HG03521 (cell line): ENCODE data around the gene HBEGF.

Experiments used
- ATAC-seq: cut with Tn5 transposase; IDR thresholded peaks from one replicate; pipeline ENCODE4 v1.9.1; 2021; ENCODE audit warnings: mild to moderate bottlenecking, moderate library complexity; ENCODE audit not compliant: unreplicated experiment

HBEGF gene

GRCh38 chr5:140338336-140338735, 8.1 kb downstream of the HBEGF start:
- ATAC-seq: no peak

GRCh38 chr5:140337880-140338279, 8.5 kb downstream of the HBEGF start:
- ATAC-seq: no peak

DNA sequence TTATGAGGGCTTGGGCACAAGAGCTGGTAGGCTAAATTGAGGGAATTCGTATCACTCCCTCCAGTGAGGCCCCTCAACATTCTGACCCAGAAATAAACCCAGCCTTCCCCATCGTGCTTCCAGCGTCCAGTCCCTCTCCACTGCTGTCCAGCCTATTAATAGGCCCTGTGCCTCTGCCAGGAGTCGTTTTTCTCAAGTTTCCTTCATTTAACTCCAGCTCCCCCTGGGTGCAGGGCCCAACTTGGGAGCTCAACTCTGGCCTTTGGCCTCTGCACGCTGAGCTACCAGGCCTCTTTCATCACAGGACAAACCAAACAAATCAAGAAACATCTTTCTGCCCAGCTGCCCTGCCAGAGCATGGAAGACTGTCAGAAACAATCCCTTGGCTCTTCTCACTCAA, 10.0 kb downstream of the HBEGF start:
- ATAC-seq: no peak

GRCh38 chr5:140331638-140332037, 14.8 kb downstream of the HBEGF start:
- ATAC-seq: no peak

DNA sequence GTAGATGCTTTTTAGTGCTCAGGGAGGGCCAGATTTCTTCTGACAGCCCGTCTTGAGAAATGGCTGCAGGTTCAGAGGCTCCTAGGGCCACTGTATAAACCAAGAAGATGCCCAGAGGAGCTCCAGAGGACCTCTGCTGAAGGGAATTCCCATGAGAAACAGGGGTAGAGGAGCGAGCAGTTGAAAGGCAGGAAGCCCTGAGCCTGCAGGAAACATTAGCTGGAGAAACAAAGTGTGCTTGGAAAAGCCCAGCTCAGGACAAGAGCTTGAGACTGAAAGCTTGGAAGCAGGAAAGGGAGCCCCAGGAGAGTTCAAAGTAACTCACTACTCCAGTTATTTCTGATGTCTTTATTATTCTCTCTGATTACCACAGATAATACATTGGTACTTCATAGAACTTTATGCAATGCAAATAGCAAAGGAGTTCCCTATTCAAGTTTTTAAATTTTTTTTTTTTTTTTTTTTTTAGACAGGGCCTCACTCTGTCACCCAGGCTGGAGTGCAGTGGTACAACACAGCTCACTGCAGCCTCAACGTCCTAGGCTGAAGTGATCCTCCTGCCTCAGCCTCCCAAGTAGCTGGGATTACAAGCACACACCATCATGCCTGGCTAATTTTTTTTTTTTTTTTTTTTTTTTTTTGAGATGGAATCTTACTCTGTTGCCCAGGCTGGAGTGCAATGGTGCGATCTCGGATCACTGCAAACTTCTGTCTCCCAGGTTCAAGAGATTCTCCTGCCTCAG, 16.5 kb downstream of the HBEGF start:
- no peak for ATAC-seq

DNA sequence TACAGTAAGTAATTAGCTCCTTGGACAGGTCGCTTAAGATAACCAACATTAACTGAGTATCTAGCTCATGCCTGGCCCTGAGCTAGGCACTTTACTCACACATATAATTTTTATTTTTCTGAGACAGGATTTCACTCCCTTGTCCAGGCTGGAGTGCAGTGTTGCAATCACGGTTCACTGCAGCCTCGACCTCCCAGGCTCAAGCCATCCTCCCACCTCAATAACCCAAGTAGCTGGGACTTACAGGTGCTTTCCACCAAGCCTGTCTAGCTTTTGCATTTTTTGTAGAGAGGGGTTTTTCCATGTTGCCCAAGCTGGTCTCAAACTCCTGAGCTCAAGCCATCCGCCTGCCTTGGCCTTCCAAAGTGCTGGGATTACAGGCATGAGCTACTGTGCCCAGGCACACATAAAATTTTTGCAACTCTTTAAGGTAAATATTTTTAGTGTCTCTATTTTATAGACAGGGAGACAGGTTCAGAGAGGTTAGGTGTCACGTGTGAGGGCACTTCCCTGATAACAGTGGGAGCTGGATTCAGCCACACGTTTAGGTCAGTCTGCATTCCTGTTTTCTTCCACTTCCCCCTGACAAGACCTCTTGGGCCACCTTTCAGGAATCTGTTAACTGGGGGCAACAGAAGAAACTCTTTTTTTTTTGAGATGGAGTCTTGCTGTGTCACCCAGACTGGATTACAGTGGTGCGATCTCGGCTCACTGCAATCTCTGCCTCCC, 18.2 kb downstream of the HBEGF start:
- ATAC-seq: no peak

DNA sequence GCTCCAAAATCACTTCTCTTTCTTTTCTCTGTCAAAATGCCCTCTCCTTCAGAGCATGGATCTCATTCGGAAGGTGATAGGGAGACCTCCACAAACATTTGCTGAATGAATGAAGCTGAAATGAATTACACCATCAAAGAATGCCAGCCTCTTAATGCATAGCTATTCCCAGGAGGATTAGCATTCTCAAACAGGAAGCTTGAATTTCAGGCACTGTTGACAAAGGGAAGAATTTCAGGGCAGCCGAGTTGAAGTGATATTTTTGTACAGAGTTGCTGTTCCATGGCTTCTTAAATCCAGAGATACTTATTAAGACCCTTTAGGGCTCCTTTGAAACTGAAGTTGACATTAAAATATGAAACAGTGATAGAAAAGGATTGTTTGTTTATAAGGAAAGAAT, 18.8 kb downstream of the HBEGF start:
- ATAC-seq: no peak

DNA sequence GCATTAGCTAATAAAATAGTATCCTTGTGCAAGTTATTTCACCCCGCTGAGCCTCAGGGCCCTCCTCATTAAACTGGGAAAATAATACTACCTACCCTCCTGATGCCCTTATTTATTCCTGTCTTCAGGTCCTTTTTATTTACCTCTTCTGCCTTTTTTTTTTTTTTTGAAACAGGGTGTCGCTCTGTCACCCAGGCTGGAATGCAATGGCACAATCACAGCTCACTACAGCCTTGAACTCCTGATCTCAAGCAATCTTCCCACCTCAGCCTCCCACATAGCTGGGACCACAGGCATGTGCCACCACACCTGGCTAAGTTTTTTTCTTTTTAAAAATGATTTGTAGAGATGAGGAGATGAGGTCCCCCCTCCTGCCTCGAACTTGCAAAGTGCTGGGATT, 20.9 kb downstream of the HBEGF start:
- no peak for ATAC-seq

- no peak for ATAC-seq
These were observed 21.7 kb downstream of the HBEGF start for GRCh38 chr5:140324617-140325241.

- no peak for ATAC-seq
These were observed 22.3 kb downstream of the HBEGF start for GRCh38 chr5:140324041-140324600.

DNA sequence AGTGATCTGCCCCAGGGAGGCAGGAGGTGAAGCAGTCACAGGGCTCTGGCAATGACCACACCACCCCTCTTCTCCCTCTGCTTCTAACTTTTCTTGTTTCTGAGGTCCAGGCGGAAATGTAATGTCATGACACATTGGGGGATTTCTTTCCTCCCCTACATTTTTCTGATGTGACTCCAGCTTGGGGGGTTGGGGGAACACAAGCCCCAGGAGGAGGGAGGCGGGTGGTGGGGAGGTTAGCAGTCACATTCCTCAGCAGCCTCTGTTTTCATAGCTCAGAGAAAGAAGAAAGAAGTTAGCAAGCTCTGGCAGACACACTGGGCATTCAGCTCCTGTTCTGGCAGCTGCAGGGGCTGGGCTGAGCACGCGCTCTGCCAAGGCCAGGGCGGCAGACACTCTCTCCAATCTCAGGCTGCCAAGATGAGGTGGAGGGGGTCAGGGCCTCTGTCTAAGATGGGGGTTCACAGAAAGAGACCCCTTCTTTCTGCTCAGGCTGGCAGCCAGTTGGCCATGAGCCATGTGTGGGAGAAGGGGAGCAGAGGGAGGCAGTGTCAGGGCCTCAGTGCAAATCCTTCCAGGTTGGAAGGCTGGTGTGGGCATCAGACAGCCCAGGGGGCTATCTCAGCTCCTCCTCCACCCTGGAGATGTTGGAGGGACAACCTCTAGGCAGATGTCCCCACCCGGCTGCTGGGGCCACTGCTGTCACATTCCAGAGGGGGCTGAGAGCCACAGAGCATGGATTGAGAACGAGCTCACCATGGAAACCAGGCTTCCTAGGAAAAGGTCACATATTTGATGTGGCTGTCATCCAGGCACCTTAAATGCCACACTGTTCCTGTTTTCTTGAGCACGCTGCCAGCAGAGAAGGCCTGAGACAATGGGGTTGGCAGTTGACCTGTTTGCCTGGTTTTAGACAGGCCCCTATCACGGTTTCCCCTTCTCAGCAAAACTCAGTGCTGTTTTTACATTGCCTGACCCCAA, 23.4 kb downstream of the HBEGF start:
- ATAC-seq: no peak

- no peak for ATAC-seq
These were observed 24.6 kb downstream of the HBEGF start for GRCh38 chr5:140321796-140322195.

DNA sequence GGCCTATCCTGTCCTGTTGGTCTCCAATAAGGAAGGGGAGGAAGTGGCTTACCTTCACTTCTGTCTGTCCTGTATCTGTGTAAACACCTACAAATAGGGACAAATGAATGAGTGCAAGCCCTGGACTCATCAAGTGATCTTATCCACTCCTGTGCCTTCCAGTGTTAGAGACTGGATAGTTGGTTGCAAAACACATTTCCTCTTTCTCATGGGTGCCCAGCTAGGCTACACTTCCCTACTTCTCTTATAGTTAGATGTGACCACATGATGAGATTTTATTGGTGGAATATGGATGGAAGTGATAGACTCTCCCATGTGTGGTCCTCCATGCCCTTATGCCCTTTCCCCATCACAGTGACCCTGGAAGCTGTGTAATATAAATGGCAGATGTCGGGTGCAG, 26.6 kb downstream of the HBEGF start:
- no peak for ATAC-seq

DNA sequence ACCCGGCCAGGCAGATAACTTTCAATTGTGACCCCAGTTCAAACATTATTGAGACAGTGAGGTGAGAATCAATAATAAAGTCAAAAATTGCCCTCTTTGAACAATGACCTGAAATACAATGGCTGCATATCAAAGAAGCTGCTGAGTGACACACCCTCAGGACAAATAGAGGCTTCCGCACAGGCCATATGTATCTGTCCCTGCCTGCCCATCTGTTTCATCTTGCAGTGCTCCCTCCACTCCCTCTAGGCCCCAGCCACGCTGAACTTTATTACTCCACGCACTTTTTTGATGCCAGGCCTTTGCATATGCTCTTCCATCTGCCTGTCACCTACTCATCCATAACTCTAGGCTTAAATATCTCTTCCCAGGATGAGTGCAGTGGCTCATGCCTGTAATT, 27.6 kb downstream of the HBEGF start:
- no peak for ATAC-seq

- no peak for ATAC-seq
These were observed 28.5 kb downstream of the HBEGF start for GRCh38 chr5:140317859-140318258.

DNA sequence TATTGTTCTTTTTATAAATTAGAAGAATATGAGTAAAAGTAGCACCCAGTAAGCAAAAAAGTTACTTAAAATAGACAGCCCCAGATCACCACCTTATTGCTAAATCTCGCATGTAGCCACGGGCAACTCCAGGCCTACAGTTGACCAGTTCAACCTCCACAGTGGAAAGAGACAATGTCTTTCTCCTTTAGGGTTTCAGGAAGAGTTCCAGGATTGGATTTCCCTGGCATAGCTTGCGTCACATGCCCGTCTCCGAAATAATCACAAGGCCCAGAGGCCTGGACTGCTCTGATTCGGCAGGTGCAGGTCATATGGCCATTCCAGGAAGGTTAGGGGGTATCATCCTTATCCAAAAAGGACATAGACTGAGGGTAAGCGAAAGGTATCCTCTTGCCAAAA, 33.6 kb downstream of the HBEGF start:
- ATAC-seq: no peak

DNA sequence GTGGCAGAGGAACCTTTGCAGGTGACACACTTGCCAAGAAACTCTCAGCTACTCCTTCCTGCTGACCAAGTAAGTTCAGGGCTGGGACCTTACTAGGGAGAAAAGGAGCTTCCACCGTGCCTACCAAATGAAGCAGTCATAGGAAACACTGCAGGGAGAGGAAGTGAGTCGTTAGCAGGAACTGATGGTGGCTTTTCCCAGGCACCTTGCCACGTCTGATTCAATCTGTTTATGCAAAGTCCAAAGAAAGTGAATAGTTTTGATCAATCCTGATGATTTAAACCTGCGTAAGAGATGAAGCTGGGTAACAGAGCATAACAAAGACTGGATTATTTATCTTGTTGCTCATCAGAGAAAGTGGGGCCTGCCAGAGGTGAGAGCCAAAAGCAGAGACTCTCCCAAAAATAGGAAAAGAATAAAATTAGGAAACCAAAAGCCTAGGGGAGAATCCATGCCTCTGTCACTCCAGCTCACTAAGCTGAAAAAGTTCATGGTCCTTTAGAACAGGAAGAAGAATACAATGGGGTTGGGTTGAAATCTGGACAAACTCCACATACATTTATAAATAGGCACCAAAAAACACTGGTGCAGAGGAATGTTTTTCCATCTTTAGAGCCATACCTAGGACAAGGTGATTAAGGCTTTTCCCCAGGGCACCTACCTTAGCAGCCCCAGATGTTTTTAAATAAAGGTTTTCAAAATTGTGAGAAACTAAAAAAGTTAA, 34.2 kb downstream of the HBEGF start:
- ATAC-seq: no peak

GRCh38 chr5:140311011-140311467, 35.4 kb downstream of the HBEGF start:
- ATAC-seq: no peak

DNA sequence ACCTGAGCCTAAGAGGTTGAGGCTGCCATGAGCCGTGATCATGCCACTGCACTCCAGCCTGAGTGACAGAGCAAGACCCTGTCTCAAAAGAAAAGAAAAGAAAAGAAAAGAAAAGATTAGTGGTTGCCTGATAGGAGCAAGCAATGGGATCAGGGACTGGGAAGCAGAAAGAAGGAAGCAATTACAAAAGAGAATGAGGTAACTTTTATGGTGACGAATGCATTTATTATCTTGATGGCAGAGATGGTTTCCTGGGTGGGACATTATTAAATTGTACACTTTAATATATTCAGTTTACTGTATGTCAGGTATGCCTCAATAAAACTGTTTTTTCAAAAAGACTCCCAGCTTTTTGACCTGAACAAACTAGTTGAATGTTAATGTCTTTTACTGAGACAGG, 36.0 kb downstream of the HBEGF start:
- no peak for ATAC-seq

- ATAC-seq: no peak
These were observed 36.6 kb downstream of the HBEGF start for GRCh38 chr5:140309706-140310249.
